CD4-positive, alpha-beta T cell treated with Interleukin-2 at 100 ng/mL for 4 hours (primary cell): Measurements from ENCODE around the gene B4GALT5.

Experiments
- DNase-seq: peaks from one replicate; pipeline ENCODE4 v3.0.0-alpha.2; 2020; ENCODE audit warnings: low spot score

The B4GALT5 gene

GRCh38 chr20:49657118-49657901, 56.4 kb downstream of the B4GALT5 start:
- no peak for DNase-seq

- DNase-seq = no peak
These were observed 57.4 kb downstream of the B4GALT5 start for GRCh38 chr20:49656304-49656703.

- DNase-seq = no peak
These were observed 59.7 kb downstream of the B4GALT5 start for GRCh38 chr20:49653925-49654434.

- DNase-seq = no peak
These were observed 64.0 kb downstream of the B4GALT5 start for GRCh38 chr20:49649672-49650071.

- DNase-seq = no peak
These were observed 66.1 kb downstream of the B4GALT5 start for GRCh38 chr20:49647550-49647949.

- no peak for DNase-seq
These were observed 67.2 kb downstream of the B4GALT5 start for GRCh38 chr20:49646528-49646927.

GRCh38 chr20:49646126-49646525, 67.6 kb downstream of the B4GALT5 start:
- DNase-seq = no peak

- DNase-seq = no peak
These were observed 68.6 kb downstream of the B4GALT5 start for GRCh38 chr20:49644980-49645565.

GRCh38 chr20:49642816-49643215, 70.9 kb downstream of the B4GALT5 start:
- no peak for DNase-seq

GRCh38 chr20:49641683-49642656, 71.7 kb downstream of the B4GALT5 start:
- no peak for DNase-seq

- no peak for DNase-seq
These were observed 76.5 kb downstream of the B4GALT5 start for GRCh38 chr20:49637046-49637637.

GRCh38 chr20:49636447-49636846, 77.2 kb downstream of the B4GALT5 start:
- DNase-seq = no peak

GRCh38 chr20:49635866-49636265, 77.8 kb downstream of the B4GALT5 start:
- no peak for DNase-seq

GRCh38 chr20:49635166-49635565, 78.5 kb downstream of the B4GALT5 start:
- no peak for DNase-seq

GRCh38 chr20:49634116-49634515, 79.6 kb downstream of the B4GALT5 start:
- DNase-seq = no peak

GRCh38 chr20:49633643-49634042, 80.0 kb downstream of the B4GALT5 start:
- DNase-seq = no peak

- no peak for DNase-seq
These were observed 80.7 kb downstream of the B4GALT5 start for GRCh38 chr20:49633023-49633422.

- DNase-seq = no peak
These were observed 81.7 kb downstream of the B4GALT5 start for GRCh38 chr20:49631856-49632418.

GRCh38 chr20:49631061-49631716, 82.5 kb downstream of the B4GALT5 start:
- DNase-seq = no peak

- no peak for DNase-seq
These were observed 83.2 kb downstream of the B4GALT5 start for GRCh38 chr20:49630396-49630951.

- no peak for DNase-seq
These were observed 84.1 kb downstream of the B4GALT5 start for GRCh38 chr20:49629606-49630005.
